Left ventricle myocardium inferior (tissue), 1 donor: ENCODE results near the gene ALOX12B. TPM values are rescaled to one million over a fixed set of nuclear protein-coding genes. Genes with fewer than 3 reads are reported as not detected.
"Not testable (repeated sequence)": the region's sequence is repeated elsewhere in the genome, so short reads cannot be mapped to it uniquely, and the experiment has no call there.

Experiments
- DNase-seq: peaks from one replicate; pipeline ENCODE4 v3.0.0-alpha.2; 2020
- H3K27ac ChIP-seq: fragments of 200-600 bp; replicated peaks from 2 replicates; pipeline ENCODE4 v1.8.0; 2021
- H3K27me3 ChIP-seq: fragments of 200-600 bp; 2 replicates; pipeline ENCODE4 v1.8.0; 2021; ENCODE audit warnings: low read depth
- H3K36me3 ChIP-seq: fragments of 200-600 bp; 2 replicates; pipeline ENCODE4 v1.8.0; 2021
- H3K4me1 ChIP-seq: fragments of 200-600 bp; 2 replicates; pipeline ENCODE4 v1.8.0; 2021
- H3K4me3 ChIP-seq: fragments of 200-600 bp; 2 replicates; pipeline ENCODE4 v1.8.0; 2021; ENCODE audit warnings: mild to moderate bottlenecking, moderate library complexity
- H3K9me3 ChIP-seq: fragments of 200-600 bp; replicated peaks from 2 replicates; pipeline ENCODE4 v1.8.0; 2021
- CTCF ChIP-seq: fragments of 200-600 bp; IDR thresholded peaks from 2 replicates; pipeline ENCODE4 v1.8.0; 2021; ENCODE audit warnings: antibody characterized with exemption, mild to moderate bottlenecking, borderline replicate concordance
- intact Hi-C: fragments of 100-400 bp; cut with micrococcal nuclease; formaldehyde crosslinking; loops from one replicate; pipeline ENCODE4 v1.11.0; 2022
- total RNA-seq: library from RNA; stranded (reverse); fragmentation: NEBNext Ultra II Directional; extraction: Animal tissue kit (Norgen Biotek cat#: 25700); gene quantifications from one replicate; pipeline ENCODE4 v1.2.1, GENCODE V29; 2021
- donor health status: DM: no; HTN: yes; CAD: no; lungs with severe emphysema.

ALOX12B gene
- total RNA-seq, 1 donor from 2014 or later: not detected

- TF ChIP-seq CTCF: peak; percentile 43
- H3K9me3 ChIP-seq: no peaks in the 10 kb centered on the region
- no peaks in the 10 kb centered on the region for H3K36me3 ChIP-seq
- H3K4me3 ChIP-seq: peak overlapping the region; percentile 65
- H3K27ac ChIP-seq: no peak overlapping the region
- peaks cover 98% of the 10 kb centered on the region for H3K27me3 ChIP-seq
- peaks cover 19% of the 10 kb centered on the region for H3K4me1 ChIP-seq
- intact Hi-C loops: no loop called here
- DNase-seq: no peak
Observed at GRCh38 chr17:8080208-8080798, 7.2 kb downstream of the ALOX12B start.

- intact Hi-C loops: no loop called here
- Histone ChIP-seq H3K27me3 (peaks cover 98% of the 10 kb centered on the region), H3K9me3 (no peaks in the 10 kb centered on the region), H3K4me3 (peak overlapping the region; percentile 65), H3K27ac (no peak overlapping the region), H3K4me1 (peaks cover 19% of the 10 kb centered on the region), H3K36me3 (no peaks in the 10 kb centered on the region)
- DNase-seq: peak; percentile 71
- TF ChIP-seq CTCF: peak; percentile 97
Observed at GRCh38 chr17:8079291-8080207, 8.0 kb downstream of the ALOX12B start.

- DNase-seq, H3K9me3 ChIP-seq, H3K4me3 ChIP-seq, intact Hi-C loops, H3K27ac ChIP-seq, H3K36me3 ChIP-seq: not testable (repeated sequence)
- peaks cover 98% of the 10 kb centered on the region for H3K27me3 ChIP-seq
- H3K4me1 ChIP-seq: peaks cover 30% of the 10 kb centered on the region
Observed at GRCh38 chr17:8077939-8078338, 9.6 kb downstream of the ALOX12B start.

- H3K27me3 ChIP-seq: peaks cover 98% of the 10 kb centered on the region
- no peak for DNase-seq
- H3K27ac ChIP-seq: no peak overlapping the region
- no peak overlapping the region for H3K4me3 ChIP-seq
- TF ChIP-seq CTCF: no peak
- H3K4me1 ChIP-seq: peaks cover 38% of the 10 kb centered on the region
- H3K9me3 ChIP-seq: no peaks in the 10 kb centered on the region
- H3K36me3 ChIP-seq: no peaks in the 10 kb centered on the region
- intact Hi-C loops: no loop called here
Observed at GRCh38 chr17:8076502-8077266, 10.8 kb downstream of the ALOX12B start.

GRCh38 chr17:8075574-8076342 lies 11.8 kb downstream of the ALOX12B start:
- Histone ChIP-seq H3K9me3 (no peaks in the 10 kb centered on the region), H3K27me3 (peaks cover 98% of the 10 kb centered on the region), H3K36me3 (no peaks in the 10 kb centered on the region), H3K4me1 (peaks cover 37% of the 10 kb centered on the region), H3K27ac (no peak overlapping the region), H3K4me3 (no peak overlapping the region)
- intact Hi-C loops: no loop called here
- TF ChIP-seq CTCF: no peak
- DNase-seq: no peak
